PC-9 (cell line): ENCODE data around the gene SLC1A3. TPM values are rescaled to one million over a fixed set of nuclear protein-coding genes. Genes with fewer than 3 reads are reported as not detected.

ENCODE experiments used
- BruUV-seq: library from RNA; stranded (reverse); fragments of 400-500 nt; replicated peaks from 2 replicates; lab custom pipeline; 2021; lab: Mats Ljungman, UMichigan
- CTCF ChIA-PET: fragments of 300-600 bp; sonication (Branson Sonifier 250); formaldehyde crosslinking; loops from one replicate; lab custom pipeline; 2022; ENCODE audit warnings: antibody characterized with exemption; lab: Charles Lee
- POLR2A ChIA-PET: fragments of 300-600 bp; sonication (Branson Sonifier 250); formaldehyde crosslinking; loops from one replicate; lab custom pipeline; 2022; ENCODE audit warnings: antibody characterized with exemption; ENCODE audit not compliant: unreplicated experiment; lab: Charles Lee
- DNase-seq, 2 experiments: peaks; one replicate each; pipeline versions ENCODE4 v3.0.0 to v3.0.0-alpha.2; 2015 to 2022; ENCODE audit warnings: mixed read lengths in 1 of 2
- H2AFZ ChIP-seq: fragments of 200-600 bp; sonication (generic); 2 replicates; pipeline ENCODE4 v1.8.1; 2017; ENCODE audit warnings: antibody characterized with exemption
- H3F3A ChIP-seq: fragments of 200-600 bp; sonication (generic); 2 replicates; pipeline ENCODE4 v1.8.1; 2017; ENCODE audit warnings: antibody characterized with exemption, mild to moderate bottlenecking, low read depth; ENCODE audit not compliant: insufficient read depth
- H3K27ac ChIP-seq: fragments of 200-600 bp; sonication (generic); 2 replicates; pipeline ENCODE4 v1.6.1; 2016; ENCODE audit warnings: mixed run types
- H3K27me3 ChIP-seq: fragments of 200-600 bp; sonication (generic); 2 replicates; pipeline ENCODE4 v1.6.1; 2016; ENCODE audit warnings: low read depth, mixed run types; ENCODE audit not compliant: insufficient read depth
- H3K36me3 ChIP-seq: fragments of 200-600 bp; sonication (generic); 2 replicates; pipeline ENCODE4 v1.6.1; 2016; ENCODE audit warnings: low read depth, mixed run types
- H3K4me1 ChIP-seq: fragments of 200-600 bp; sonication (generic); replicated peaks from 2 replicates; pipeline ENCODE4 v1.6.1; 2016; ENCODE audit warnings: mixed run types; ENCODE audit not compliant: insufficient read depth
- H3K4me2 ChIP-seq: fragments of 200-600 bp; sonication (generic); 2 replicates; pipeline ENCODE4 v1.6.1; 2017; ENCODE audit warnings: mixed run types
- H3K4me3 ChIP-seq: fragments of 200-600 bp; sonication (generic); 2 replicates; pipeline ENCODE4 v1.6.1; 2016; ENCODE audit warnings: mixed run types
- H3K79me2 ChIP-seq: fragments of 200-600 bp; sonication (generic); 2 replicates; pipeline ENCODE4 v1.6.1; 2017; ENCODE audit warnings: low read depth, mixed run types
- H3K9me2 ChIP-seq: fragments of 200-600 bp; sonication (generic); 2 replicates; pipeline ENCODE4 v1.8.1; 2017; ENCODE audit warnings: mild to moderate bottlenecking; ENCODE audit not compliant: insufficient read depth
- H3K9me3 ChIP-seq: fragments of 200-600 bp; sonication (generic); 2 replicates; pipeline ENCODE4 v1.8.1; 2016; ENCODE audit warnings: low read depth; ENCODE audit not compliant: insufficient read depth
- H4K20me1 ChIP-seq: fragments of 200-600 bp; sonication (generic); 2 replicates; pipeline ENCODE4 v1.8.1; 2017; ENCODE audit not compliant: insufficient read depth
- CTCF ChIP-seq: fragments of 200-600 bp; sonication (generic); conservative IDR thresholded peaks from 2 replicates; pipeline ENCODE4 v1.6.1; 2017; ENCODE audit warnings: mixed run types, antibody characterized with exemption, mild to moderate bottlenecking, moderate library complexity
- EZH2 ChIP-seq: fragments of 200-600 bp; sonication (generic); IDR thresholded peaks from 2 replicates; pipeline ENCODE4 v1.8.0; 2017; ENCODE audit warnings: antibody characterized with exemption, low read depth
- intact Hi-C: fragments of 100-400 bp; cut with micrococcal nuclease; formaldehyde crosslinking; loops from one replicate; pipeline ENCODE4 v1.10.0; 2022; ENCODE audit not compliant: unreplicated experiment
- total RNA-seq: library from RNA; stranded (reverse); gene quantifications from 2 replicates; pipeline ENCODE4 v1.2.3, GENCODE V29; 2021

The SLC1A3 gene
- total RNA-seq, 1 experiment from 2014 or later, result 0.24 TPM

- CTCF ChIA-PET, result no interaction called here
- DNase-seq, result no peak
- H3K4me2 ChIP-seq, result no peak overlapping the region
- POLR2A ChIA-PET, result no interaction called here
- no peaks in the 10 kb centered on the region for H3K79me2 ChIP-seq
- H3K36me3 ChIP-seq, result peaks cover 21% of the 10 kb centered on the region
- H3K9me3 ChIP-seq, result no peaks in the 10 kb centered on the region
- intact Hi-C loops, result no loop called here
- H3K9me2 ChIP-seq, result no peaks in the 10 kb centered on the region
- no peaks in the 10 kb centered on the region for H4K20me1 ChIP-seq
- no peak overlapping the region for H3K4me3 ChIP-seq
- TF ChIP-seq EZH2, result no peak
- no peak for TF ChIP-seq CTCF
- H3K27ac ChIP-seq, result no peak overlapping the region
- no peaks in the 10 kb centered on the region for H3K4me1 ChIP-seq
- H2AFZ ChIP-seq, result no peak overlapping the region
- H3F3A ChIP-seq, result no peaks in the 10 kb centered on the region
- BruUV-seq, result no TSS peak
- H3K27me3 ChIP-seq, result no peaks in the 10 kb centered on the region
Observed at GRCh38 chr5:36647046-36647445, 40.6 kb downstream of the SLC1A3 start.

GRCh38 chr5:36648426-36648825 is 42.0 kb downstream of the SLC1A3 start:
- no peaks in the 10 kb centered on the region for H3K9me2 ChIP-seq
- intact Hi-C loops, result no loop called here
- ChIA-PET POLR2A (no interaction called here), CTCF (no interaction called here)
- no peaks in the 10 kb centered on the region for H3K27me3 ChIP-seq
- H3K27ac ChIP-seq, result no peak overlapping the region
- no peak for TF ChIP-seq CTCF
- no peak for TF ChIP-seq EZH2
- no peak overlapping the region for H2AFZ ChIP-seq
- no peaks in the 10 kb centered on the region for H3K79me2 ChIP-seq
- H3K4me2 ChIP-seq, result no peak overlapping the region
- no peaks in the 10 kb centered on the region for H3K4me1 ChIP-seq
- peaks cover 21% of the 10 kb centered on the region for H3K36me3 ChIP-seq
- no peak for DNase-seq
- H3K9me3 ChIP-seq, result no peaks in the 10 kb centered on the region
- no peaks in the 10 kb centered on the region for H4K20me1 ChIP-seq
- H3F3A ChIP-seq, result no peaks in the 10 kb centered on the region
- no peak overlapping the region for H3K4me3 ChIP-seq
- no TSS peak for BruUV-seq

GRCh38 chr5:36651761-36652685 is 45.6 kb downstream of the SLC1A3 start:
- no peak overlapping the region for H3K27ac ChIP-seq
- no peak overlapping the region for H3K4me3 ChIP-seq
- no peak overlapping the region for H3K4me2 ChIP-seq
- peaks cover 3% of the 10 kb centered on the region; the same call in 1 of the 2 replicates for H3K79me2 ChIP-seq
- TF ChIP-seq EZH2, result no peak
- no peak for TF ChIP-seq CTCF
- H4K20me1 ChIP-seq, result no peaks in the 10 kb centered on the region
- H3K4me1 ChIP-seq, result peaks cover 33% of the 10 kb centered on the region
- ChIA-PET CTCF (no interaction called here), POLR2A (no interaction called here)
- no peak for DNase-seq
- H3F3A ChIP-seq, result peaks cover 21% of the 10 kb centered on the region
- intact Hi-C loops, result no loop called here
- H3K9me2 ChIP-seq, result no peaks in the 10 kb centered on the region
- H3K36me3 ChIP-seq, result peaks cover 19% of the 10 kb centered on the region; the same call in 1 of the 2 replicates
- no peaks in the 10 kb centered on the region for H3K9me3 ChIP-seq
- no TSS peak for BruUV-seq
- no peak overlapping the region for H2AFZ ChIP-seq
- H3K27me3 ChIP-seq, result no peaks in the 10 kb centered on the region
